Eye (tissue), 1 donor: ENCODE data around the gene TFDP1.
"Not testable (repeated sequence)": the region's sequence is repeated elsewhere in the genome, so short reads cannot be mapped to it uniquely, and the experiment has no call there.

Experiments
- DNase-seq: peaks from one replicate; pipeline ENCODE4 v3.0.0-alpha.2; 2015

Gene TFDP1

DNA sequence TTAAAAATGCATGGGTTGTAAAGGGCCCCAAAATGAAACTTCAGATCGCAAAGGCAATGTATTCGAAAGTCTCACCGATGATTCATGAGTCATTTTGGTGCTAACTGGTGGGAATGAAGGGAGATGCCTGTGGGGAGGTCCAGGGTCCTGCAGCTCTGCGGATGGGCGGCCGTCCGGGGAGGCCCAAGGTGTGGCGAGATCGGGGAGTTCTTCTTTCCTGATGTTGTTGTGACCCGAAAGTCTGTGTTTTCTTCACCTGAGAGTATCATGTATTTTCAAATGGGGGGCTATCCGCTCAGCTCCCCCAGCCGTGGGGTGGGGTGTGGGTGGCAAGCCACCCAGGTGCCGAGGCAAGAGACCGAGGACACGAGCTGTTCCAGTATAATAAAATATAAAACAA is 36.5 kb downstream of the TFDP1 start:
- DNase-seq: no peak

DNA sequence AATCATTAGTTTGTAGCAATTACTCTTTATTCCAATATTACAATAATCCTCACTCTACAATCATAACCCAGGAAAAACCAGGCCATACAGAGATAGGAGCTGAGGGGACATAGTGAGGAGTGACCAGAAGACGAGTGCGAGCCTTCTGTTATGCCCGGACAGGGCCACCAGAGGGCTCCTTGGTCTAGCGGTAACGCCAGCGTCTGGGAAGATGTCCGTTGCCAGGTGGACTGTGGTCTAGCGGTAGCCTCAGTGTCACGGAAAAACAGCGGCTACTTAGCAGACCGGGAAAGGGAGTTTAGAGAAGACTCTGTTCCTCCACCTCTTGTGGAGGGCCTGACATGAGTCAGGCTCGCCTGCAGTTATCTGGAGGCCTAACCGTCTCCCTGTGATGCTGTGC is 36.9 kb downstream of the TFDP1 start:
- DNase-seq: not testable (repeated sequence)

DNA sequence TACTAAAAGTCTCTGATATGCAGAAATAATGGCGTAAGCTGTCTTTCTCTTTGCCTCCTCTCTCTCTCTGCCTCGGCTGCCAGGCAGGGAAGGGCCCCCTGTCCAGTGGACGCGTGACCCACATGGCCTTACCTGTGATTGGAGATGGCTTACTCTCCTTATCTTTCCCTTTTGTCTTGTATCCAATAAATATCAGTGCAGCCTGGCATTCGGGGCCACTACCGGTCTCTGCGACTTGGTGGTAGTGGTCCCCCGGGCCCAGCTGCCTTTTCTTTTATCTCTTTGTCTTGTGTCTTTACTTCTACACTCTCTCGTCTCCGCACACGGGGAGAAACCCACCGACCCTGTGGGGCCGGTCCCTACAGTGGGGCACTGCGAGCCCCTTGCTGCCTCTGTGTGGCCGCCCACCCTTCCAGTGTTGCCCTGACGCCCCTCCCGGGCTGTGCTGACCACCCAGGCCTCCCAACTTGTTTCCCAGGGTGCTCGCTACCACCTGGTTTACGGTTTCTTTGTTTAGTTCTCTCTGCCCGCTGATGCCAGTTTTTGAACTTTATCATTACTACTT is 37.5 kb downstream of the TFDP1 start:
- not testable (repeated sequence) for DNase-seq

DNA sequence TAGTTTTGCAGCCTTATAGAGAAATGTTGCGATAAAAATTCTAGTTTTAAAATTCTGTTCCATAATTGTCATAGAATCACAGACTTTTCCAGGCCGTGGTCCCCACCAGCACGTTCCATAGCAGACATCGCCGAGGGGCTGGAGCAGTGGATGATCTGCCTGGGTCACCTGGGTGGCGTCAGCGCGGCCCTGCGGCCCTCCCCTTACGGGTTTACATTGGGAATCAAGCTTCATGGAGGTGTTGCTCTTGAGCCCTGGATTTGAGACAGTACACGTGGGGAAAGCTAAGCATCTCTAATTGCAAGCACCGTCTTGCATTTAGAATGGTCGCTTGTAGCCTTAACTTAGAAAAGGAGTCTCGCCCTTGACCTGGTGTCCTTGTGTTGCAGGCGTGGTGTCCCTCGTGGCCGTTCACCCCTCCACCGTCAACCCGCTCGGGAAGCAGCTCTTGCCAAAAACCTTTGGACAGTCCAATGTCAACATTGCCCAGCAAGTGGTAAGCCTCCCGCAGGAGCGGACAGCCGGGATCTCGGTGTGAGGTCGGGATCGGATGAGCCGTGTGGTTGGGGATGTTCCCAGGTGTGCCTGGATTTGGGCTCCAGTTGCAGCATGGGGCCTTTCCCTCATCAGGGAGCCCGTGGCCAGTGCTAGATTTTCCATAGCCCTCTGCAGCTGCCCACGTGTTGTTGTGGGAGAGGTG is 38.4 kb downstream of the TFDP1 start:
- DNase-seq: no peak

DNA sequence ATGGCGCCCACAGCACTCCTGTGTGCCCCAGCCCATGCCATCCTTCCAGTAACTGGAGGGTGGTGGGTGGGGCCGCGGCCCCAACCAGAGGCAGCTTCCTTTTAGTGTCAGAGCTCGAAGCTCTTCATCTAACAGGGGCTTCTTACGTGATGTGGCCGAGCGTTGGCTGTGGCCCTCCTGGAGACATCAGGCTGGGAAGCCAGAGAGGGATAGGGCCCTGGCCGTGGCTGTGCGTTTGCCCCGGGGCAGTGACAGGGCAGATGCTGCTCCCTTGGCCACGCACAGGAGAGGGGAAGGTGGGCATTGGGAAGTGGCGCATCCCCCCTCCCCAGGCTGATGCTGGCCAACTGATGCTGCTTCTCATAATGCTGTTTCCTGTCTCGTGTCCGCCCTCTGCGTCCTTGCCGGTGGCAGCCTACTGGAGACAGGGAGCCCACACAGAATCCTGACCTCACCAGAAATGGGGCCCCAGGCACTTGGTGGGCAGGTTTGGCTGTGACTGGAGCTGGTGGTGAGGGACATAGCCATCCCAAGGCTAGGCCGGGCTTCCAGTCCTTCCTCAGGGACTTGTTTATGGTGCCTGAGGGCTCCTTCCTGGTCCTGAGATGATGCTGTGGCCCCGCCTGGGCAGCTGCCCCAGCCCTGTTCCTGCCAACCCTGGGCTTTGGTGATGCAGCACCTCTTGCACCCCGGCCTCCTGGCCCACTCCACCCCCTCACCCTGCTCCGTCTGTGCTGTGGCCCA is 39.1 kb downstream of the TFDP1 start:
- peak; percentile 46 for DNase-seq

DNA sequence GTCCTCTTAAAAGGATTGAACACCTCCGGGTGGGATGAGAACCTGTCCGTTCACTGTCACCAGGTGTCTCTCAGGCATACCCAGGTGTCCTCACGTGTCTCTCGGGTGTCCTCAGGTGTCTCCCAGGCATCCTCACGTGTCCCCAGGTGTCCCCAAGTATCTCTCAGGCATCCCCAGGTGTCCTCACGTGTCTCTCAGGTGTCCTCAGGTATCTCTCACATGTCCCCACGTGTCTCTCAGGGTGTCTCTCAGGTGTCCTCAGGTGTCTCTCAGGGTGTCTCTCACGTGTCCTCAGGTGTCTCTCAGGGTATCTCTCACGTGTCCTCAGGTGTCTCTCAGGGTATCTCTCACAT is 39.7 kb downstream of the TFDP1 start:
- DNase-seq: no peak

DNA sequence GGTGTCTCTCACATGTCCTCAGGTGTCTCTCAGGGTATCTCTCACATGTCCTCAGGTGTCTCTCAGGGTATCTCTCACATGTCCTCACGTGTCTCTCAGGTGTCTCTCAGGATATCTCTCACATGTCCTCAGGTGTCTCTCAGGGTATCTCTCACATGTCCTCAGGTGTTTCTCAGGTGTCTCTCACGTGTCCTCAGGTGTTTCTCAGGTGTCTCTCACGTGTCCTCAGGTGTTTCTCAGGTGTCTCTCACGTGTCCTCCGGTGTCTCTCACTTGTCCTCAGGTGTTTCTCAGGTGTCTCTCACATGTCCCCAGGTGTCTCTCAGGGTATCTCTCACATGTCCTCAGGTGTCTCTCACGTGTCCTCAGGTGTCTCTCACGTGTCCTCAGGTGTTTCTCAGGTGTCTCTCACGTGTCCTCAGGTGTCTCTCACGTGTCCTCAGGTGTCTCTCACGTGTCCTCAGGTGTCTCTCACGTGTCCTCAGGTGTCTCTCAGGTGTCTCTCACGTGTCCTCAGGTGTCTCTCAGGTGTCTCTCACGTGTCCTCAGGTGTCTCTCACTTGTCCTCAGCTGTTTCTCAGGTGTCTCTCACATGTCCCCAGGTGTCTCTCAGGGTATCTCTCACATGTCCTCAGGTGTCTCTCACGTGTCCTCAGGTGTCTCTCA is 40.2 kb downstream of the TFDP1 start:
- DNase-seq: not testable (repeated sequence)

DNA sequence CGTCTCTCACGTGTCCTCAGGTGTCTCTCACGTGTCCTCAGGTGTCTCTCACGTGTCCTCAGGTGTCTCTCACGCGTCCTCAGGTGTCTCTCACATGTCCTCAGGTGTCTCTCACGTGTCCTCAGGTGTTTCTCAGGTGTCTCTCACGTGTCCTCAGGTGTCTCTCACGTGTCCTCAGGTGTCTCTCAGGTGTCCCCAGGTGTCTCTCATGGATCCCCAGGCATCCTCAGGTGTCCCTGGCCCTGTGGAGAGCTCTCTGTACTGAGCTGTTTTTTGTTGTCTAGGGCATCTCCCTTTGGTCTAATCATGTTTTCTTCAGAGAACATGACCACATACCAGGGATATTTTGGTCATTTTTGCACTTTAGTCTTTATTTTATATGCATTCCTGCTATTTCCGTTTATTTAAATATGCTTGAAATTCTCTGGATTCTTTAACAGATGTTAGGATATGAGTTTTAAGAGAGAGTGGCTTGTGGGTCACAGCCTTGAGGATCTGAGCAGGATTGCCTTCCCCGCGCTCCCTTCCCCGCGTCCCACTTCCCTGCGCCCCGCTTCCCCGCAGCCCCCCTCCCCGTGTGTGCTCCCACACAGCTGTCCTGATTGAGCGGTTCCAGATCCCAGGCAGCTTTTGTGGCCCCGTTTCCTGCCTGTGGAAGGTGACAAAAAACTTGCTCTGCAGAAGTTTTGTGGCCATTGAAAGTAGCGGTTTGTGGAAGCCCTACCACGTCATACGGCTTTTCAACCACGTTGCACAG is 41.6 kb downstream of the TFDP1 start:
- peak; percentile 45 for DNase-seq

DNA sequence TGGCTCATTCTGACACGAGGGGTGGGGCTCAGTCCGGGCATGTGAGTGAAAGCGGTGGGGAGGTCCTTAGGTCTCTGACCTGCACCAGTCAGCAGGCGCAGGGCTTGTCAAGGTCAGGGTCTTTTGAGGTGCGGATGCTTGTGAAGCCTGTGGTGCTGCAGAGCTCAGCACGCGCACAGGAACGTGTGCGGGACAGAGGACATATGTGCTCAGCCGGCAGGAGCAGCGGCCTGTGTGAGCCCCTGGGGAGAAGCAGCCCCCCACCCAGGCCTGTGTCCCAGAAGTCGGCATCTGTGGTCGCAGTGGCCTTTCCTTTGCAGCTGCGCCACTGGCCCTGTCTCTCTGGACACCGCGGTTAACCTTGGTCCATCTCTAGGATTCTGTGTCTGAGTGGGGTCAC is 42.6 kb downstream of the TFDP1 start:
- no peak for DNase-seq

DNA sequence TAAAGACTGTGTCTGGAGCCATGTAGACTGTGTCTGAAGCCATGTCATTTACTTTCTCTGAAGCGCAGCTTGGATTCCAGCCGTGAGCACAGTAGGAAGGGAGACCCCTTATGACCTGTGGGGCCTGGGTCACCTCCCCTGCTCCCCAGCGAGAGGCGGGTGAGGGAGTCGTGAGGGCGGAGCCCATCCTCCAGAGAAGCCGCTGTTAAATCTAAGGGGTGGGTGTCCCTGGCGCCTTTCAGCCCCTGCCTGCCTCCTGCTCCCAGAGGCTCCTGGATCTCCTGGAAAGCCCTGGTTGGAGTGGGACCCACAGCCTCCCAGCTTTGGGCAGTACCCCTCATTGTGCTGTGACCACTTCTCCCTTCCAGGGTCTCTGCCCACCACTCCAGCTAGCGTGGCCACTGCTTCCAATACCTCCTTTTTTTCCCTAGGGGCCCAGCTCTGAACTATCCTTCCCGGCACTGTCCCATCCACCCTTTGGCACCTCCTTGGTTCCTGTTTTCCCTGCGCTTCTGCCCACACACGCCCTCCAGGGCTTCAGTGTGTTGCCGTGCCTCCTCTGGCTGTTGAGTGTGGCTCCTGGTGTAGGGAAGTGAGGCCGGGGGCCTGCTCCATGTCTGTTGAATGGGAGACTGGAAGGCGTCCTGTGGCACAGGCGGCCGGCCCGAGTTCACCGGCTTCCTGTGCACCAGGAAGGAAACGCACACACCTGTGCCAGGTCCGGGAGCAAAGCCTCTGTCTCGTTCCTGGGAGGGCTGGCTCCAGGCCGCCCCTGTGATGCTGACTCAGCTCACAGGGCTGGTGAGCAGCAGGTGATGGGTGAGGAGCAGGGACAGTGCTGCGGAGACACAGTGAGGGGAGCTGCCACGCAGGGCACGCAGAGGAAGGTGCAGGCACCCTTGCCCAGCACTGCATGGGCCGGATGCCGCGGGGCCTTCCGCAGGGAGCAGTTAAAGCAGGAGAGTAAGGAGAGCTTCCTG is 44.0 kb downstream of the TFDP1 start:
- no peak for DNase-seq

DNA sequence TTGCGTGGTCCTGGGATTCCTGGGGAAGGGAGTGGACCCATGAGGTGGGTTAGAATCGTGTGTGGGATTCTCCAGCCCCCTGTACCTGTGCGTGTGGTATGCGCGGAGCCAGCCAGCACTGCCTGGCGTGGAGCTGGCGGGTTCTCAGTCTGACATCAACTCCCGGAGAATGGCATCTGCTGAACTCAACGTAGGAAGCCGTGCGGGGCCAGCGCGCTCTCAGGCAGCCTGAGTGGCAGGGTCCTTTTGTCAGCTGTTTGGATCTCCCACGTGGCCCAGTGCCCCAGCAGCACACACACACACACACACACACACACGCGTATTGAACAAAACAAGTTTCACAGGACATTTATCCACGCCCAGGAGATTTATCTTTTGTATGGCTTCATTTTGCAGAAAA is 45.3 kb downstream of the TFDP1 start:
- peak; percentile 62 for DNase-seq

DNA sequence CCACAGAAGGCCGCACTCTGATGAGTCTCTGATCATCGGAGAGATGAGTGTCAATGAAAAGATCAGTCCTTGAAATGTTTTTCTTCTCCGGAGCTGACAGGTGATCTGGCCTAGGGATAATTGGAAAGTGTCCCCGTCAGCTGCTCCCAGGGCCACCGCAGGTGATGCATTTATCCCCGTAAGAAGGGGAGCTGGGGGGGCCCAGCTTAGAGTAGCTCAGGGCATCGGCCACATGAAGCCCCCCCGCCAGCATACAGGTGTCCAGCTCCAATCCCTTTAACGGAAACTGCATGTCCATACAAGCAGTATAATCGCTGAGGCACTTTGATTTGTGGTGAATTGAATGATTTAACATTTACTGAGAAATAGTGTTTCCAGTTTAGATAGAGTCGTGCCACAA is 45.7 kb downstream of the TFDP1 start:
- DNase-seq: no peak

DNA sequence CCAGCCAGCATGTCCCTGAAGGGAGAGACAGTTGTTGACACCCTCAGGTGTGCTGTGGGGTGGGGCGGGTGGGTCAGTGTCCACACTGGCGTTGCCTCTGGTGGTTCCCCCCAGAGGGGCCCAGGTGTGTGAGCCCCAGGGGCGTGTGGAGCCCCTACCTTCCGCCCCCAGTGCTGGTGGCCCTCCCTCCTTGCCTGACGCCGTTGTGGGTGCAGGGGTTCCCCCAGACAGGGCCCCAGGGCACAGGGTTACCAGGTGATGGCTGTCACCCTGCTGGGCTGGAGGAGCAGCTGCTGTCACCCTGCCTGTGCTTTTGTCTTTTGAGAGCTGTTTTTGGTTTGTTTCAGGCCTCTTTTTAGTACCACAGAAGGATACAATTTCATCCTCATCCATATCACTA is 46.3 kb downstream of the TFDP1 start:
- DNase-seq: no peak

DNA sequence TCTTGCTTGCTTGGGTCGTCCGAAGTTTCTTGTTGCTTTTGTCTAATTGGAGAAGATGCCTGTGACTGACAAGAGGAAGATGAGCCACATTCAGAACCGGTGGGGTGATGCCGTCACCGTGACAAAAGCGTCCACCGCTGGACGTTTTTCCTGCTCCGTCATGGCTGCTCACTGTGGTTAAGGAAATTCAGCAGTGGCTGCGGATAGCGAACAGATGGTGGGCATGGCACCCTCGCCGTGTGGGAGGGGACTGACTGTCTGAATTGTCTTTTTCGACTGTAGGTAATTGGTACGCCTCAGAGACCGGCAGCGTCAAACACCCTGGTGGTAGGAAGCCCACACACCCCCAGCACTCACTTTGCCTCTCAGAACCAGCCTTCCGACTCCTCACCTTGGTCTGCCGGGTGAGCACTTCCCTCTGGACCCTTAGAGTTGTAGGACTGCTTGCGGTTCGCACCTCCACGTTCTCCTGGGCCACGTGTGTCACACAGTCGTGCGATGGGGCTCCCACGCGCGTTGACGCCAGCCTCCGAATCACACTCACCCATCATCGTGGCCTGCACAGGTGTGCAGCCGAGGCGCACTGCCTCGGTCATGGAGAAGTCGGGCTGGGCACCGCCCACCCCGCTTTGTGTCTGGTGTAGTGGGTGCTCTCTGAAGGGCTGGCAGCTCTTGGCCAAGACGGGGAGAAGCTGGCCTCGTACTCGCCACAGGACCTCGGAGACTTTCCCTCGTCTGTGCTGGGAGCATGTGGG is 47.0 kb downstream of the TFDP1 start:
- DNase-seq: no peak

DNA sequence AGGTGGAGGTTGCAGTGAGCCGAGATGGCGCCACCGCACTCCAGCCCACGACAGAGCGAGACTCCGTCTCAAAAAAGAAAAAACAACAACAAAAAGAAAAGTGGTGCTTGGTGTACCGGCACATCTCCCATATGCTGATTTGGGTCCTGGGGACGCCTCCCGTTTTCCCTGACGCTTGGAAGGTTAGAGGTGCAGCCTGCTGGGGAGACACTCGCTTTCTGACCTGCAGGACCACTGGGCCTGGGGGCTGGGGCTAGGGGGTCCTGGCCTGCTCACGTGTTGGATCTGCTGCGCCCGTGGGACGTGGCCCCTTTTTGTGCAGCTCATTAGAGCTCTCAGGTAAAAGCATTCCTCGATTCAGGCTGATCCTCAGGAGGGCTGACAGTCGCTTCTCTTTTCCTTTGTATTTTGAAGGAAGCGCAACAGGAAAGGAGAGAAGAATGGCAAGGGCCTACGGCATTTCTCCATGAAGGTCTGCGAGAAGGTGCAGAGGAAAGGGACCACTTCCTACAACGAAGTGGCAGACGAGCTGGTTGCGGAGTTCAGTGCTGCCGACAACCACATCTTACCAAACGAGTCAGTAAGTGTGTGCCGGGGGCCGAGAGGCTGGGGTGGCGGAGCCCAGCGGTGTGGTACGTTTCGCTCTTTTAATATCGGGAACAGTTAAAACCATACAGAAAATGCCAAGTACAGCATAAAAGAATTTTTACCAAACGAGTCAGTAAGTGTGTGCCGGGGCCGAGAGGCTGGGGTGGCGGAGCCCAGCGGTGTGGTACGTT is 48.3 kb downstream of the TFDP1 start:
- DNase-seq: no peak

DNA sequence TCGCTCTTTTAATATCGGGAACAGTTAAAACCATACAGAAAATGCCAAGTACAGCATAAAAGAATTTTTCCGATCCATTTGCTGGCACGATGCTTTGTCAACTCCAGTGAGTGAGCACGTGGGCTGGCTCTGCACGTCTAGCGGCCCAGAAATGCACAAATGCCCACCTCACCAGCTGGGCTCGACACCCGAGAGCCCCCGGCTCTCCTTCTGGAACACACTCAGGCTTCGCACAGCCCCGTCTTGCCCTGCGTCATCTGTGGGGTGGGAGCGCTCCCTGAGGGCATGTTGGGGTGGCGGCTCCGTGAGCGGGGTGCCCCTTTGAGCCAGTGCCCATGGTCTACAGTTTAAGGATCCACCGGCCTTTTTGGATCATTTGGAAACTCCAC is 48.9 kb downstream of the TFDP1 start:
- DNase-seq: no peak

DNA sequence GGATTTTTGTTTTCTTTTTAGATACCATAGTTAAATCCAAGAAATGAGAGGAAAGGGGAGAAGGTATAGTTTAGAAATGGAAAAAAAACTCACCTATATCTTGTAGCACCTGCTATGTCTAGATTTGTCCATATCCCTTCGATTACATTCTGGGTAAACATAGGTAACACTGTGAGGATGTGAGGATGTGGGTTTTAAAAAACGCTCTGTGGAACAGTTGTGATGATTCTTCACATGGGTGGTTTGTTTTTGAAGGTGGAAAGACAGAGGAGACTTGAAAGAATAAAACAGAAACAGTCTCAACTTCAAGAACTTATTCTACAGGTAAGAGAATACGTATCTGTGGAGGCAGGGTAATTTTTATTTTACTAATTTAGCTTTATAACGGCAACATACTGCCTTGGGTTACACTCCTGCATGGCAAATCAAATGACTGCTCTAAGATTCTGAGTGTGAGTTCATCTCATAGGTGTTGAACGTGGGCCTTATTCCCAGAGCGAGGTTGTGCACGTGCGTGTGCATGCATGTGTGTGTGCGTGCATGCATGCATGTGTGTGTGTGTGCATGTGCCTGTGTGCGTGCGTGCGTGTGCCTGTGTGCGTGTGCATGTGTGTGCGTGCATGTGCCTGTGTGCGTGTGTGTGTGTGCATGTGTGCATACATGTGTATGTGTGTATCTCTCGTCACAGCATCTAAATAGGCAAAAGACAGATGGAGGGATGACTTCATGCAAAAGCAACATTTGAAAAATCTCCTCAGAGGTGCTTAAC is 49.9 kb downstream of the TFDP1 start:
- no peak for DNase-seq

DNA sequence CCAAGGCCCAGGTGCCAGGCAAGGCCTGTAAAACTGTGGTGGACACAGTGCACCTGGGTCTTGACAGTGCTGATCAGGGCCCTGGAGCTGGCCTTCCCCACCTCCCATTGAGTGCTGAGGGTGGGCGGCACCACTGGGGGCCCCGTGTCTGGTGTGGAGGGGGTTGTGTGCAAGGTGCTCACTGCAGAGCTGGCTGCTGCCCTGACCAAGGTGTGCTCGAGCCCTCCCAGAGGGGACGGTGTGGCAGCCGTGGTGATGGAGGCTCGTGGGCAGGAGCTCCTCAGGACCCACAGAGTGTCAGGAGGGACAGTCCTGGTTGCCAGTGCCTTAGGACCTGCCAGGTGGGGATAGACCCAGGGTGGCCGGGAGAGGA is 50.5 kb downstream of the TFDP1 start:
- DNase-seq: no peak

DNA sequence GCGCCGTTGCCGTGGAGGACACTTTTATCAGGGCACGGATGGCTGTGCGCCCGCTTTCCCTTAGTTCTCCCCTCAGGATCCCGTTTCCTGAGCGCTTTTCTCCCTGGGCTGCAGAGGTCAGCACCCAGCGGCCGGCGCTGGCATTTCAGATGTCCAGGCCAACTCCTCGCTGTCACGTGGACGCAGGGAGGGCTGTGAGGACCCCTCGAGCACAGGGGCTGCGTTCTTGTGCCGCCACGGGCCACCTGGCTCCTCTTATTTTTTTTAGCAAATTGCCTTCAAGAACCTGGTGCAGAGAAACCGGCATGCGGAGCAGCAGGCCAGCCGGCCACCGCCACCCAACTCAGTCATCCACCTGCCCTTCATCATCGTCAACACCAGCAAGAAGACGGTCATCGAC is 51.2 kb downstream of the TFDP1 start:
- DNase-seq: no peak
